IgD-negative memory B cell (primary cell): Measurements from ENCODE around the gene KRTAP5-6. TPM values are rescaled to one million over a fixed set of nuclear protein-coding genes. Genes with fewer than 3 reads are reported as not detected.

ENCODE experiments used
- polyA plus RNA-seq: library from polyadenylated mRNA; unstranded; fragments of 300-500 nt; fragmentation: Illumina TruSeq; gene quantifications from one replicate; pipeline ENCODE4 v1.2.3, GENCODE V29; 2021

KRTAP5-6 gene
- polyA plus RNA-seq, 1 donor from 2014 or later: not detected

Other genes starting within 250 kb of the KRTAP5-6 start
- gene MOB2, start 210.4 kb upstream of the KRTAP5-6 start, polyA plus RNA-seq: 42.0 TPM
- gene DUSP8, start 124.9 kb upstream of the KRTAP5-6 start, polyA plus RNA-seq: 1.2 TPM
- gene KRTAP5-1, start 111.9 kb upstream of the KRTAP5-6 start, polyA plus RNA-seq: not detected
- gene KRTAP5-2, start 98.9 kb upstream of the KRTAP5-6 start, polyA plus RNA-seq: not detected
- gene KRTAP5-3, start 88.7 kb upstream of the KRTAP5-6 start, polyA plus RNA-seq: not detected
- gene KRTAP5-4, start 75.1 kb upstream of the KRTAP5-6 start, polyA plus RNA-seq: not detected
- not detected for gene KRTAP5-5, start 67.4 kb upstream of the KRTAP5-6 start, polyA plus RNA-seq
- 0.06 TPM for gene IFITM10, start 53.4 kb downstream of the KRTAP5-6 start, polyA plus RNA-seq
- gene CTSD, start 66.7 kb downstream of the KRTAP5-6 start, polyA plus RNA-seq: 78.7 TPM
- not detected for gene SYT8, start 137.8 kb downstream of the KRTAP5-6 start, polyA plus RNA-seq
- gene TNNI2, start 141.8 kb downstream of the KRTAP5-6 start, polyA plus RNA-seq: 8.0 TPM
- 841 TPM for gene LSP1, start 155.9 kb downstream of the KRTAP5-6 start, polyA plus RNA-seq
- 0.60 TPM for gene PRR33, start 194.7 kb downstream of the KRTAP5-6 start, polyA plus RNA-seq
- 0.23 TPM for gene TNNT3, start 222.5 kb downstream of the KRTAP5-6 start, polyA plus RNA-seq